Measurements from ENCODE around the gene ABI3. TPM values are rescaled to one million over a fixed set of nuclear protein-coding genes. Genes with fewer than 3 reads are reported as not detected.
A peak's percentile ranks its signal among the peaks of the same experiment; 100 is the strongest.

The ABI3 gene
- total RNA-seq, 4 donors from 2014 or later: 9.6 to 14.4 (median 12.0) TPM

GRCh38 chr17:49216482-49216881 is 6.0 kb downstream of the ABI3 start:
- peak overlapping the region in 3 of 4 donors; percentile 18 to 25 (median 24) for H3K27ac ChIP-seq
- DNase-seq (ENCODE audit: low spot score in 2 of 2): no peak
- WGBS, 2 donors: 82 to 88% methylated on average over 13 of the region's 13 CpGs
- no peak overlapping the region for H3K4me3 ChIP-seq
- TF ChIP-seq EP300 (IDR thresholded peaks at IDR 0.05) (no peak), POLR2A (IDR thresholded peaks at IDR 0.05) (no peak), CTCF (IDR thresholded peaks at IDR 0.05) (no peak)
- H3K4me1 ChIP-seq: peaks cover 0 to 33% (median 16%) of the 10 kb centered on the region in 4 donors
- no peaks in the 10 kb centered on the region for H3K36me3 ChIP-seq
- H3K9me3 ChIP-seq: no peaks in the 10 kb centered on the region
- peaks cover 0 to 30% of the 10 kb centered on the region in 2 donors for H3K27me3 ChIP-seq

- TF ChIP-seq EP300 (IDR thresholded peaks at IDR 0.05) (peak in 1 of 2 donors; percentile 82), POLR2A (IDR thresholded peaks at IDR 0.05) (no peak)
- H3K4me1 ChIP-seq: peaks cover 0 to 33% (median 16%) of the 10 kb centered on the region in 4 donors
- WGBS, 2 donors: 52 to 59% methylated on average over 11 of the region's 11 CpGs
- no peaks in the 10 kb centered on the region for H3K9me3 ChIP-seq
- peak; percentile 30 to 64 for DNase-seq (ENCODE audit: low spot score in 2 of 2)
- peaks cover 0 to 36% of the 10 kb centered on the region in 2 donors for H3K27me3 ChIP-seq
- H3K4me3 ChIP-seq: no peak overlapping the region
- H3K36me3 ChIP-seq: no peaks in the 10 kb centered on the region
- H3K27ac ChIP-seq: peak overlapping the region in 3 of 4 donors; percentile 24 to 29 (median 25)
Observed at GRCh38 chr17:49216953-49217650, 6.6 kb downstream of the ABI3 start.

- Histone ChIP-seq H3K4me1 (peaks cover 0 to 33% (median 16%) of the 10 kb centered on the region in 4 donors), H3K36me3 (no peaks in the 10 kb centered on the region), H3K27ac (peak overlapping the region in 2 of 4 donors; percentile 29 to 59), H3K4me3 (no peak overlapping the region), H3K9me3 (no peaks in the 10 kb centered on the region), H3K27me3 (peaks cover 0 to 44% of the 10 kb centered on the region in 2 donors)
- TF ChIP-seq EP300 (IDR thresholded peaks at IDR 0.05): peak in 1 of 2 donors; percentile 87
- no peak for TF ChIP-seq POLR2A (IDR thresholded peaks at IDR 0.05)
- TF ChIP-seq CTCF (IDR thresholded peaks at IDR 0.05): no peak
- peak in 1 of 2 donors; percentile 68 for DNase-seq (ENCODE audit: low spot score in 2 of 2)
- 55 to 61% methylated on average over 17 of the region's 17 CpGs for WGBS, 2 donors
Observed at GRCh38 chr17:49217651-49218413, 7.3 kb downstream of the ABI3 start.

GRCh38 chr17:49218941-49219913 is 8.7 kb downstream of the ABI3 start:
- no peak for DNase-seq (ENCODE audit: low spot score in 2 of 2)
- 43 to 45% methylated on average over 34 to 37 of the region's 37 CpGs for WGBS, 2 donors
- no peak overlapping the region for H3K4me3 ChIP-seq
- peaks cover 0 to 41% (median 22%) of the 10 kb centered on the region in 4 donors for H3K4me1 ChIP-seq
- peak overlapping the region in 1 of 4 donors; percentile 59 for H3K27ac ChIP-seq
- H3K27me3 ChIP-seq: peaks cover 0 to 58% of the 10 kb centered on the region in 2 donors
- TF ChIP-seq POLR2A (IDR thresholded peaks at IDR 0.05) (no peak), EP300 (IDR thresholded peaks at IDR 0.05) (no peak), CTCF (IDR thresholded peaks at IDR 0.05) (peak in 1 of 5 experiments; percentile 7)
- H3K36me3 ChIP-seq: no peaks in the 10 kb centered on the region
- H3K9me3 ChIP-seq: no peaks in the 10 kb centered on the region

- Histone ChIP-seq H3K4me1 (peaks cover 0 to 47% (median 29%) of the 10 kb centered on the region in 4 donors), H3K4me3 (no peak overlapping the region), H3K36me3 (no peaks in the 10 kb centered on the region), H3K9me3 (no peaks in the 10 kb centered on the region), H3K27ac (peak overlapping the region in 1 of 4 donors; percentile 59), H3K27me3 (peaks cover 0 to 65% of the 10 kb centered on the region in 2 donors)
- DNase-seq (ENCODE audit: low spot score in 2 of 2): no peak
- WGBS, 2 donors: 65 to 76% methylated on average over 9 to 15 of the region's 15 CpGs
- TF ChIP-seq EP300 (IDR thresholded peaks at IDR 0.05) (no peak), POLR2A (IDR thresholded peaks at IDR 0.05) (no peak), CTCF (IDR thresholded peaks at IDR 0.05) (no peak)
Observed at GRCh38 chr17:49219987-49220386, 9.5 kb downstream of the ABI3 start.
